ENCODE measurements around the gene KCNH1. TPM values are rescaled to one million over a fixed set of nuclear protein-coding genes. Genes with fewer than 3 reads are reported as not detected.

KCNH1 gene
- total and polyA plus RNA-seq, 9 of the 15 experiments (the other 6 are each of a cell fraction or from before 2014, with no cell fraction given) = not detected

DNA sequence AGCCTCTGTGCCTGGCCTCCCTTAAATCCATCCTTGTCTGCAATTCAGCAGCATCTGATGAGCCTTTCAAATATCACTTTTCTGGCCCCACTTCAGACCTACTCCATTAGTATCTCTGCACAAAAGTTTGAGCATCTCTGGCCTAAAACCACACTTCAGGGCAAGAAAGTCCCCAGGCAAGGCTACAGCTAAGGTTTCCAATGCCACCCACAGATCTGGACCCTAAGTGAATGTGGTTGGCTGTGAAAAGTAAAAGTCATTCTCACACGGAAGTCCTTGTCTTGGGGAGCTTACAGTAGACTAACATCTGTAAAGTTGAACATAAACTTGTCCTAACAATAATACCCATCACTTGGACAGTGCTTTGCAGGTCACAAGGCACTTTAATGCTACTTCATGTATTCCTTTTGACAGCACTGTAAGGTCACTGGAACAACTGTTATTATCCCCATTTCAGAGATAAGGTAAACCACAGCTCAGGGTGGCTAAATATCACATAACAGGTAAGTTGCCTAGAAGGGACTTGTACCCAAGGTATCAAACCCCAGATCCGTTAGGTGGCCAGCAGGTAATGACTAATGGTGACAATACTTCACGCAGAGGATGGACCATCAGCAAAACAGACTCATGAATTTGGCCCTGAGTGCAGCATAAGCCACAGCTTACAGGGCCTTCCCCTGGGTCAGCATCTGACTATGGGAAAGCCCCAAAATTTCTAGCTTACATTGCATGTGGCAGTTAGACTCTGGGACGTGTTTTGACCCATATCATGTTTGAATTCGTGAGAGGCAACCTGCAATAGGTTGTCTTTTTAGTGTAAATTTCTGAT, 449.3 kb downstream of the KCNH1 start (continued):
- TF ChIP-seq, protein P1, sequence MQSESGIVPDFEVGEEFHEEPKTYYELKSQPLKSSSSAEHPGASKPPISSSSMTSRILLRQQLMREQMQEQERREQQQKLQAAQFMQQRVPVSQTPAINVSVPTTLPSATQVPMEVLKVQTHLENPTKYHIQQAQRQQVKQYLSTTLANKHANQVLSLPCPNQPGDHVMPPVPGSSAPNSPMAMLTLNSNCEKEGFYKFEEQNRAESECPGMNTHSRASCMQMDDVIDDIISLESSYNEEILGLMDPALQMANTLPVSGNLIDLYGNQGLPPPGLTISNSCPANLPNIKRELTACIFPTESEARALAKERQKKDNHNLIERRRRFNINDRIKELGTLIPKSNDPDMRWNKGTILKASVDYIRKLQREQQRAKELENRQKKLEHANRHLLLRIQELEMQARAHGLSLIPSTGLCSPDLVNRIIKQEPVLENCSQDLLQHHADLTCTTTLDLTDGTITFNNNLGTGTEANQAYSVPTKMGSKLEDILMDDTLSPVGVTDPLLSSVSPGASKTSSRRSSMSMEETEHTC (IDR thresholded peaks at IDR 0.05) = no peak
- no peak for TF ChIP-seq ATF3 (IDR thresholded peaks at IDR 0.05)
- no peak for TF ChIP-seq ATF3 (CRISPR knock-in tag; conservative IDR thresholded peaks at IDR 0.05)
- TF ChIP-seq, protein P2, sequence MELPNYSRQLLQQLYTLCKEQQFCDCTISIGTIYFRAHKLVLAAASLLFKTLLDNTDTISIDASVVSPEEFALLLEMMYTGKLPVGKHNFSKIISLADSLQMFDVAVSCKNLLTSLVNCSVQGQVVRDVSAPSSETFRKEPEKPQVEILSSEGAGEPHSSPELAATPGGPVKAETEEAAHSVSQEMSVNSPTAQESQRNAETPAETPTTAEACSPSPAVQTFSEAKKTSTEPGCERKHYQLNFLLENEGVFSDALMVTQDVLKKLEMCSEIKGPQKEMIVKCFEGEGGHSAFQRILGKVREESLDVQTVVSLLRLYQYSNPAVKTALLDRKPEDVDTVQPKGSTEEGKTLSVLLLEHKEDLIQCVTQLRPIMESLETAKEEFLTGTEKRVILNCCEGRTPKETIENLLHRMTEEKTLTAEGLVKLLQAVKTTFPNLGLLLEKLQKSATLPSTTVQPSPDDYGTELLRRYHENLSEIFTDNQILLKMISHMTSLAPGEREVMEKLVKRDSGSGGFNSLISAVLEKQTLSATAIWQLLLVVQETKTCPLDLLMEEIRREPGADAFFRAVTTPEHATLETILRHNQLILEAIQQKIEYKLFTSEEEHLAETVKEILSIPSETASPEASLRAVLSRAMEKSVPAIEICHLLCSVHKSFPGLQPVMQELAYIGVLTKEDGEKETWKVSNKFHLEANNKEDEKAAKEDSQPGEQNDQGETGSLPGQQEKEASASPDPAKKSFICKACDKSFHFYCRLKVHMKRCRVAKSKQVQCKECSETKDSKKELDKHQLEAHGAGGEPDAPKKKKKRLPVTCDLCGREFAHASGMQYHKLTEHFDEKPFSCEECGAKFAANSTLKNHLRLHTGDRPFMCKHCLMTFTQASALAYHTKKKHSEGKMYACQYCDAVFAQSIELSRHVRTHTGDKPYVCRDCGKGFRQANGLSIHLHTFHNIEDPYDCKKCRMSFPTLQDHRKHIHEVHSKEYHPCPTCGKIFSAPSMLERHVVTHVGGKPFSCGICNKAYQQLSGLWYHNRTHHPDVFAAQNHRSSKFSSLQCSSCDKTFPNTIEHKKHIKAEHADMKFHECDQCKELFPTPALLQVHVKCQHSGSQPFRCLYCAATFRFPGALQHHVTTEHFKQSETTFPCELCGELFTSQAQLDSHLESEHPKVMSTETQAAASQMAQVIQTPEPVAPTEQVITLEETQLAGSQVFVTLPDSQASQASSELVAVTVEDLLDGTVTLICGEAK (IDR thresholded peaks at IDR 0.05) = no peak
- TF ChIP-seq, protein P2 (CRISPR knock-in tag; IDR thresholded peaks at IDR 0.05) = no peak
- TF ChIP-seq PURB (CRISPR knock-in tag; IDR thresholded peaks at IDR 0.05; ENCODE audit: low read depth) = no peak
- no peak for TF ChIP-seq NR2C2 (CRISPR knock-in tag; IDR thresholded peaks at IDR 0.05)
- no peak for TF ChIP-seq NR2C2 (tag; IDR thresholded peaks at IDR 0.05)
- TF ChIP-seq, protein P3, sequence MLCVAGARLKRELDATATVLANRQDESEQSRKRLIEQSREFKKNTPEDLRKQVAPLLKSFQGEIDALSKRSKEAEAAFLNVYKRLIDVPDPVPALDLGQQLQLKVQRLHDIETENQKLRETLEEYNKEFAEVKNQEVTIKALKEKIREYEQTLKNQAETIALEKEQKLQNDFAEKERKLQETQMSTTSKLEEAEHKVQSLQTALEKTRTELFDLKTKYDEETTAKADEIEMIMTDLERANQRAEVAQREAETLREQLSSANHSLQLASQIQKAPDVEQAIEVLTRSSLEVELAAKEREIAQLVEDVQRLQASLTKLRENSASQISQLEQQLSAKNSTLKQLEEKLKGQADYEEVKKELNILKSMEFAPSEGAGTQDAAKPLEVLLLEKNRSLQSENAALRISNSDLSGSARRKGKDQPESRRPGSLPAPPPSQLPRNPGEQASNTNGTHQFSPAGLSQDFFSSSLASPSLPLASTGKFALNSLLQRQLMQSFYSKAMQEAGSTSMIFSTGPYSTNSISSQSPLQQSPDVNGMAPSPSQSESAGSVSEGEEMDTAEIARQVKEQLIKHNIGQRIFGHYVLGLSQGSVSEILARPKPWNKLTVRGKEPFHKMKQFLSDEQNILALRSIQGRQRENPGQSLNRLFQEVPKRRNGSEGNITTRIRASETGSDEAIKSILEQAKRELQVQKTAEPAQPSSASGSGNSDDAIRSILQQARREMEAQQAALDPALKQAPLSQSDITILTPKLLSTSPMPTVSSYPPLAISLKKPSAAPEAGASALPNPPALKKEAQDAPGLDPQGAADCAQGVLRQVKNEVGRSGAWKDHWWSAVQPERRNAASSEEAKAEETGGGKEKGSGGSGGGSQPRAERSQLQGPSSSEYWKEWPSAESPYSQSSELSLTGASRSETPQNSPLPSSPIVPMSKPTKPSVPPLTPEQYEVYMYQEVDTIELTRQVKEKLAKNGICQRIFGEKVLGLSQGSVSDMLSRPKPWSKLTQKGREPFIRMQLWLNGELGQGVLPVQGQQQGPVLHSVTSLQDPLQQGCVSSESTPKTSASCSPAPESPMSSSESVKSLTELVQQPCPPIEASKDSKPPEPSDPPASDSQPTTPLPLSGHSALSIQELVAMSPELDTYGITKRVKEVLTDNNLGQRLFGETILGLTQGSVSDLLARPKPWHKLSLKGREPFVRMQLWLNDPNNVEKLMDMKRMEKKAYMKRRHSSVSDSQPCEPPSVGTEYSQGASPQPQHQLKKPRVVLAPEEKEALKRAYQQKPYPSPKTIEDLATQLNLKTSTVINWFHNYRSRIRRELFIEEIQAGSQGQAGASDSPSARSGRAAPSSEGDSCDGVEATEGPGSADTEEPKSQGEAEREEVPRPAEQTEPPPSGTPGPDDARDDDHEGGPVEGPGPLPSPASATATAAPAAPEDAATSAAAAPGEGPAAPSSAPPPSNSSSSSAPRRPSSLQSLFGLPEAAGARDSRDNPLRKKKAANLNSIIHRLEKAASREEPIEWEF (CRISPR knock-in tag; IDR thresholded peaks at IDR 0.05) = no peak
- TF ChIP-seq RAD51 (IDR thresholded peaks at IDR 0.05; ENCODE audit: borderline replicate concordance, low read depth) = no peak
